HG02763 (cell line): Measurements from ENCODE around the gene USP9X.
"Not testable (repeated sequence)": the region's sequence is repeated elsewhere in the genome, so short reads cannot be mapped to it uniquely, and the experiment has no call there.

Experiments
- ATAC-seq: cut with Tn5 transposase; IDR thresholded peaks from one replicate; pipeline ENCODE4 v1.9.1; 2021; ENCODE audit warnings: mild to moderate bottlenecking, moderate library complexity; ENCODE audit not compliant: unreplicated experiment

USP9X gene, protein sequence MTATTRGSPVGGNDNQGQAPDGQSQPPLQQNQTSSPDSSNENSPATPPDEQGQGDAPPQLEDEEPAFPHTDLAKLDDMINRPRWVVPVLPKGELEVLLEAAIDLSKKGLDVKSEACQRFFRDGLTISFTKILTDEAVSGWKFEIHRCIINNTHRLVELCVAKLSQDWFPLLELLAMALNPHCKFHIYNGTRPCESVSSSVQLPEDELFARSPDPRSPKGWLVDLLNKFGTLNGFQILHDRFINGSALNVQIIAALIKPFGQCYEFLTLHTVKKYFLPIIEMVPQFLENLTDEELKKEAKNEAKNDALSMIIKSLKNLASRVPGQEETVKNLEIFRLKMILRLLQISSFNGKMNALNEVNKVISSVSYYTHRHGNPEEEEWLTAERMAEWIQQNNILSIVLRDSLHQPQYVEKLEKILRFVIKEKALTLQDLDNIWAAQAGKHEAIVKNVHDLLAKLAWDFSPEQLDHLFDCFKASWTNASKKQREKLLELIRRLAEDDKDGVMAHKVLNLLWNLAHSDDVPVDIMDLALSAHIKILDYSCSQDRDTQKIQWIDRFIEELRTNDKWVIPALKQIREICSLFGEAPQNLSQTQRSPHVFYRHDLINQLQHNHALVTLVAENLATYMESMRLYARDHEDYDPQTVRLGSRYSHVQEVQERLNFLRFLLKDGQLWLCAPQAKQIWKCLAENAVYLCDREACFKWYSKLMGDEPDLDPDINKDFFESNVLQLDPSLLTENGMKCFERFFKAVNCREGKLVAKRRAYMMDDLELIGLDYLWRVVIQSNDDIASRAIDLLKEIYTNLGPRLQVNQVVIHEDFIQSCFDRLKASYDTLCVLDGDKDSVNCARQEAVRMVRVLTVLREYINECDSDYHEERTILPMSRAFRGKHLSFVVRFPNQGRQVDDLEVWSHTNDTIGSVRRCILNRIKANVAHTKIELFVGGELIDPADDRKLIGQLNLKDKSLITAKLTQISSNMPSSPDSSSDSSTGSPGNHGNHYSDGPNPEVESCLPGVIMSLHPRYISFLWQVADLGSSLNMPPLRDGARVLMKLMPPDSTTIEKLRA (N-terminal part only)

DNA sequence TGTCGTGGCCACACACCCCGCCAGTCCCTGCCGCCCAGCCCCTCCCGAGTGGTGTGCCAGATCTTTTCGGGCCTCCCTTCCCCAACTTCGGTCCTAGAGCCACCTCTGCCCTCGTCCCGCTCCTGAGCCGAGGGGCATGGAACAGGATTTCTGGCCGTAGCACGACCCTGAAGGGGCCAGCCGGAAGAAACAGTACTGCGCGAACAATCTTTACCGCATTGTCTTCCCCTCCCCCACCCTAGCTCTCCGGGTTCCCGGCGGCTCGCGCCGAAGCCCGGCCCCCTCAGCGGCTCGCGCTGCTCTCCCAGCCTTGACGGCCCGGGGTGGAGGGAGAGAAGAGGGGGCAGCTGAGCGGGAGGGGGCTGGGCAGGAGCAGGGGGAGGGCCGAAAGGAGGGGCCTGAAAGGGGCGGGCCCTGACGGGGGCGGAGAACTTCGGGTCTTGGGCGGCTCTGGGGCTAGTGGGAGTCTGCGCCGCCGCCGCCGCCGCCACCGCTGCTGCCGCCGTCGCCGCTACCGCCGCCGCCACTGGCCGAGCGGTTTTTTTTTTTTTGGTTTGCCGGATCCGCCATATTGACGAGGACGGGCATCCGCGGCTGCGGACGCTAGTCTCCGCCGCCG, at the start of gene USP9X:
USP9X (plus strand) TSS at position 553 of the 619 bp plus-strand sequence. CDS start 38,184 bp downstream, outside the sequence.
- ATAC-seq: peak; percentile 52

DNA sequence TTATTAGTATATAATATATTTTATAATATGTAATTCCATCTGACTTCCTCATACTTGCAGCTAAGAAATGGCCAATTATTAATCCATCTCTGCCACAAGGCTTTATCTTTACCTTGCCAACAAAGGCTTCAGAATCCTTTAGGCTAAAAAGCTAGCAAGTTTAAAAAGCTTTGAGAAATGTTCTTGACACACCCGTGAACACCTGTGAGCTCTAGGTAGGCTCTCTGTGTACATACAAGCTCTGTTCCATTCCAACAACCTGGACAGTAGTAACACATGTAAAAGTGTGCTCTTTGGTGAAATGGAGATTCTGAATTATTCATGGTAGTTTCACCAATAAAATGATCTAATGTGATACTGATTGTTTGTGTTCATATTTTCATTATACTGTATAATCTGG, 49.7 kb upstream of the USP9X start:
- no peak for ATAC-seq

DNA sequence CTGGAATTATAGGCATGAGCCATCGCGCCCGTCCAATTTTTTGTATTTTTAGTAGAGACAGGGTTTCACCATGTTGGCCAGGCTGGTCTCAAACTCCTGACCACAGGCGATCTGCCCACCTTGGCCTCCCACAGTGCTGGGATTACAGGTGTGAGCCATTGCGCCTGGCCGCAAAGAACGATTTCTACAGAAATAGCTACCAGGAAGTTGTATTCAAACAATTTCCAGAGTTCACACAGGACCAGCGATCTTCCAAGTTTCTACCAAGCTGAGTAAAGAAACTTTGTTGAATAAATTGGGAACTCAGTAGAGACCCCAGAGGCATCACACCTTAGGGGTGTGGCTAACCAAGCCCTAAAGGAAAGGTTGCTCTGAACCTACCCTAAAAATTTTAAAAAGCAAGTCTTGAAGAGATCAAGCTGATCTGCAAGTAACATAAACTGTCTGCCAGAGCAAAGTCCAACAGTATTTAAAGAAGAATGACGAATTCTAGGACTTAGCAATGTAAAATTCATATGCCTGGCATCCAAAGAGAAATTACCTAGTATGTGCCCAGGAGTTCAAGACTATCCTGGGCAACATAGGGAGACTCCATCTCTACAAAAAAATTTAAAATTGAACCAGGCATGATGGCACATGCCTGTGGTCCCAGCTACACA, 48.4 kb upstream of the USP9X start:
- no peak for ATAC-seq

DNA sequence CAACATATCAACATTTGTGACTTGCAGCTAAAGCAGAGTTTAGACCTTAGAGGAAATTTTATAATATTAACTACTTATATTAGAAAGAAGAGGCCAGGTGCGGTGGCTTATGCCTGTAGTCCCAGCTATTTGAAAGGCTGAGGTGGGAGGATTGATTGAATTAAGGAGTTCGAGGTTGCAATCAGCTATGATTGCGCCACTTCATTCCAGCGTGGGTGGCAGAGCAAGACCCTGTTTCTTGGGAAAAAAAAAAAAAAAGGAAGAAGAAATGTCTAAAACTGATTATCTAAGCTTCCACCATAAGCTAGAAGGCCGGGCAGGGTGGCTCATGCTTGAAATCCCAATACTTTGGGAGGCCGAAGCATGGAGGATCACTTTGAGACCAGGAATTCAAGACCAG, 42.0 kb upstream of the USP9X start:
- no peak for ATAC-seq

DNA sequence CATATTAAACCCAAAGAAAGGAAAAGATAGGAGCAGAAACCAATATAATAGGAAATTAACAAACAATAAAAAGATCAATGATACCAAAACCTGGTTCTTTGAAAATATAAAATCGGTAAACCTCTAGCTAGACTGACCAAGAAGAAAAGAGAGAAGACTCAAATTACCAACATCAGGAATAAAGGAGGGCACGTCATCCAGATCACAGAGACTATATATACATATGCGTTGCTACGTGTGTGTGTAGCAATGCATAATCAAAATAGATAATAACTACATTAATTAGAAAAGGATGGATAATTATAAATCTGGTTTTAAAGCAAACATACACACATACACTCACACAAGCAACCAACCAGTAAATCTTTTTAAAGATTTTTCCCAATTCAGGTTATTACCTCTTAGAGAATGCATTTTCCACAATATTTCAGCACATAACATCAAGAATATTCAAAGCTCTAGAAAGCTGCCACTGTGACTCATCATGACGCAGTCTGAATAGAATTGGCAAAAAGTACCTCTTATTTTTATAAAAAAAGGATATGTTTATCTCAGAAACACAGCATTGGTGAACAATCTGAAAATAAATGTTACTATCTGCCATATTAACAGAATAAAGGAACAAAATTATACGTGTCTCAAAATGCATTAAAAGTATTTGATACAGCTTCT, 41.4 kb upstream of the USP9X start:
- ATAC-seq: no peak

DNA sequence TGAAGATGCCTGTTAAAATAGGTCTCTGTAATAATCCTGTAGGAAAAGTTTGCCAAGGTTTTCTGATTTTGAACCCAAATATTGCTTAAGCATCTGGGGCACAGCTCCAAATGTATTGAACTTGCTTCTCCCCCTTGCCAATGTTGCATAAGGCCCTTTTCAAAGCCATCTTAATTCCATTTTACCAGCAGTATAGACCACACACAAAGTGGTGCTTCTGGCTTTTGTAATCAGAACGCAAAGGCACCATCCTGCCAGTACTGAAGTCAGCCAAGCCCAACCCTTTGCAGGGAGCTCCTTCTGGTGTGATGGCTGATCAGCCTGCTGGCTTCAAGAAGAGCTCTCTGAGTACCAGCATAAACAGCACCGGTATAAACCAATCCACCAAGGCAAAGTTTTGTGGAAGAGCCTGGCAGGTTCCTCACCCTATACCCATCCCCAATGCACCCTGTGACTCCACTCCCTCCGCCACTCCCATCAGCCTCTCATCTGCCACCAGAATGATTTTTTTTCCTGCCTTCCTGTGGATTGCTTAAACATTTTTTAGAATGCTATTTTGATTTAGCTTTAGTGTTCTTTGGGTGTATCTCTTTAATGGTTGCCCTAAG, 39.2 kb upstream of the USP9X start:
- ATAC-seq: no peak

DNA sequence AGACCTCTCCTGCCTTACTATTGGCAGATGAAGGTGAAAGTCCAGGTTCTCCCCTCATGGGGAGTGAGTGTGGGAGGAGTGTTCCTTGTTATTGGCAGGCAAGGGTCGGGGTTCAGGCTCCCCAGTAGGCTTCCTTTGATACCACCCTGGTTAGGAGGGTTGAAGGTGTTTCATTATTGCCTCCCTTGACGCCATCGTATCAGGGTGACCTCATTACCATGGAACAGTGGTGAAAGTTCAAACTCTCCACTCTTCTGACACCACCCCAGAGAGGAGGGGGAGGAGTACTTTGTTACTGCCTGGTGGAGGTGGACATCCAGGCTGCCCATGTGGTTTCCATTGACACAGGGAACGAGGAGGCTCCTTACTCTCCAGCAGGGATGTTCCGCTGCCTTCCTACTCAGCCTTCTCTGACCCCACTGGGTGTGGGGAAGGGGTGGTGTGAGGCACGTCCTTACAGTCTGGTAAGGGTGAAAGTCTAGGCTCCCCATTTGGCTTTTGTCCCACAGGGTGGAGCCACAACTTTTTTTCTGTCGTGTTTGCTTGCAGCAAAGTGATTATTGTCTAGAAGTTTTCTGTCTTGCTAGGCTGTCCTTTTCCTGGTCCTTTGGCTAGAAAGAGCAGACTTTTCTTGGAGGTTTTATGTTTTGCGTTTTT, 37.2 kb upstream of the USP9X start:
- no peak for ATAC-seq

DNA sequence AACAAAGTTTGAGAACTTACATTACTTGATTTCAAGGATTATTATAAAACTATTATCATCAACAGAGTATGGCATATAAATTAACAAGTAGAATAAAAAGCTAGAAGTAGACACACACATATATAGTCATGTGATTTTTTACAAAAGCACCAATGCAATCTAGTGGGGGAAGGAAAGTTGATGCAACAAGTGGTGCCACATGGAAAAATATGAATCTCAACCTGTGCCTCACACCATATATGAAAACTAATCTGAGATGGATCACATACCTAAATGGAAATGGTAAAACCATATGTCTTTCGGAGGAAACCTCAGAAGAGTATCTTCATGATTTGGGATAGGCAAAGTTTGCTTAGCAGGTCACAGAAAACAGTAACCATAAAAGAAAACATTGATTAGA, 34.9 kb upstream of the USP9X start:
- no peak for ATAC-seq

DNA sequence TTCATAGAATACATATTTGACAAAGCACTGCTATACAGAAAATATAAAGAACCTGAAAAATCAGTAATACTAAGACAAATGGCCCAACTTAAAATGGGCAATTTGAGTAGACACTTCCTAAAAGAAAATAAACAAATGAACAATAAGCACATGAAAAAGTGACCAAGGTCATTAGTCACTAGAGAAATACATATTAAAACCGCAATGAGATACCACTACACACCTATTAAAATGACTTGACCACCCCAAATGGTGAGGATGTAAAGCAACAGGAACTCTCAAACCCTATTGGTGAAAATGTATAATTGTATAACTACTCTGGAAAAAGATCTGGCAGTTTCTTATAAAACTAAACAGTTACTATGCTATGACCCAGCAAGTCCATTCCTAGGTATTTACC, 34.0 kb upstream of the USP9X start:
- ATAC-seq: no peak

DNA sequence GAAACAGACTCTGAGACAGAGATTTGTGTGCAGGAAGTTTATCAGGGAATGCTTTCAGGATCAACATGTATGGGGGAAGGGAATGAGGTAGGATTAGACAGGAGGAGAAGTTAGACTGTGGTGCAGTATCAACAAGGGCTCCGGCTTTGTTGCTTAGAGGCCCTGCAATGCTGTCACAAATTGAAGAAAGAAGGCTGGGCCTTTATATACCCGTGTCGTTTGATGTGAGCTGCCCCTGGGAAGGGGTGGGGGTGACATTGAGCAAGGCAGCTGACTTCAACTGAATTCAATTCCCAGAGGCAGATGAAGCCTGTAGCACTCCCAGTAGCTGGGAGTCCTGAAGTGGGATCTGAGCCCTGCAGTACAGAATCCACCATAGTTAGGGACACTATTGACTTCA, 29.5 kb upstream of the USP9X start:
- ATAC-seq: no peak

DNA sequence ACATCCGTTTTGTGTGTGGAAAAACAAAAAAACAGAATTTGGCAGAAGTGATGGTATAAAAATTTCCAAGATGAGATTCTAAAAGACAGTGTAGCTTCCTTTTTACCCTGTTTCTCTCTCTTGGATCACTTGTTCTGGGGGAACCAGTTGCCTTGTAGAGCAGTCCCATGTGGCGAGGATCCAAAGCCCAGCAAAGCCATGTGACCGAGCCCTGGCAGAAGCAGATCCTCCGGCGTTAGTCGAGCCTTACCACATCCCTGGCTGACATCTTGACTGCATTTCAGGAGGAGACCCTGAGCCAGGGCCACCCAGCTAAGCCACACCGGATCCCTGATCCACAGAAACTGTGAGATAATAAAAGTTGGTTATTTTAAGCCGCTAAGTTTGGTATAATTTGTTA, 22.0 kb upstream of the USP9X start:
- not testable (repeated sequence) for ATAC-seq

DNA sequence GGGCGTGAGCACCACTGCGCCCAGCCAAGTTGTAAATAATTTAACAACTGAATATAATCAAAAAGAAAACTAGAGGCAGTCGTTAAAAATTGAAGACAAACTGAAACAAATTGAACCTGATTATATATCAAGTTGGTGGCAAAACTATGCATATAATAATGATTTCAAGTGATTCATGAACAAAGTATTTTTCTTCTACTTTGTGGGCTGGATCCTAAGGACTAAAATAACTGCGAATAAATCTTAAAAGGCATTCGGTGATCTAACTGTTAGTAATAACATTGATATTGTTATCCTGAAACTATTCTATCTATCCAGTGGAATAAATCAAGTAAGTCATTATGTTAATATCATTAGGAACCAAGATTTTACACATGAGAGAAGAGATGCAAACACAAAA, 21.2 kb upstream of the USP9X start:
- no peak for ATAC-seq

DNA sequence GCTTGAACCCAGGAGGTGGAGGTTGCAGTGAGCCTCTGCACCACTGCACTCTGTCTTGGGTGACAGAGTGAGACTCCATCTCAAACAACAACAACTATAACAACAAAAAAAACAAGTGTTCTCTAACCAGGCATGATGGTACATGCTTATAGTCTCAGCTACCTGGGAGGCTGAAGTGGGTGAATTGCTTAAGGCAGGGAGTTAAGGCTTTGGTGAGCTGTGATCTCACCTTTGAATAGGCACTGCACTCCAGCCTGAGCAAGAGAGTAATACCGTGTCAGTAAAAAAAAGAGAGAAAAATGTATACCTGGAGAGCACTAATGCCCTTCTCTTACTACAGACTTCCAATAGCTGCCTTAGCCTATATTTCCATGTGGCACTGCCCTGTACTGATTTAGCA, 18.9 kb upstream of the USP9X start:
- ATAC-seq: no peak

DNA sequence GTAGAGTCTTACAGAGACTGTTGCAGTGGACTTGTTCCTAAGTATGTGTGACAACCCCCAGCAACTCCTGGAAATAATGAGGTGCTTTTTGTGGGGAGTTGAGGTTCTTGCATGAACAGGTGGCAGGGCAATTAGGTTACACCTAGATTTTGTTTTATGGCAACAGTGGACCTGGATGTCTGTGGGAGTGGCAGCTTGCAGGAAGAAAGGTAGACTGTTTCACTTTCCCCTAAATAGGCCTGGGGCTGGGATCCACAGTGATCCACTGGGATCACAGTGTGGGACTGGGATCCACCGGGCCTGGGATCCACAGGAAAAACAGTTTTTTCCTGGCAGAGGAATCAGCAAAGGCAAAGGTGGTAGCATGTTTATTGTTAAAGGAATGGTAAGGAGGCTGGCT, 18.3 kb upstream of the USP9X start:
- no peak for ATAC-seq

DNA sequence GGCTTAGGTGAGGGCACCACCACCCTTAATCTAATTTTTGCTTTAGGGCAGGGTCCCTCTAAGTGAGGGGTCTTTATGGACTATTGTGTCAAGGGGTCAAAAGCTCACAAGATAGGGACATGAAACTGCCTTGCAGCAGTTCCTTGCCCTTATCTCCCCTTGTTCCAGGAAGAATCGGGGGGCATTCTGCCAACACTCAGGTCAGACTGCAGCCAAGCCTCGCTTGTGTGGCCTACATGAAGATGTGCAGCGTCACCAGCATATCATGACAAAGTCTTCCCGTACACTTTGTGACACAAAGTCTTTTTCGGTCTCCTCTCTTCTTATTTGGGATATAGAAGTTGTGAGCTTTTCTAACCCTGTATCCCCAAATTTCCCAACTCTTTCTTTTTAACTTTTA, 17.5 kb upstream of the USP9X start:
- no peak for ATAC-seq

DNA sequence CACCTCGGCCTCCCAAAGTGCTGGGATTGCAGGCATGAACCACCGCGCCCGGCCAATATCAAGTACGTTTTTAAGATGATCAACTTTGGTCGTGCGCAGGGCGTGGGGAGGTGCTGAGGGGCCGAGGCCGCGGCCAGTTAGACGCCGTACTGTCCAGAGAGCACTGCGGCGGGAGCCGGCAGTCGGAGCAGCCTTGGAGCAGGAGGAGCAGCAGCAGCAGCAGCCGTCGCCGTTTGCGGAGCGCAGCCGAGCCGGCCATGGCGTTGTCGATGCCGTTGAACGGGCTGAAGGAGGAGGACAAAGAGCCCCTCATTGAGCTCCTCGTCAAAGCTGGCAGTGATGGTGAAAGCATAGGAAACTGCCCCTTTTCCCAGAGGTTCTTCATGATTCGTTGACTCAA, 8.5 kb upstream of the USP9X start:
- no peak for ATAC-seq

DNA sequence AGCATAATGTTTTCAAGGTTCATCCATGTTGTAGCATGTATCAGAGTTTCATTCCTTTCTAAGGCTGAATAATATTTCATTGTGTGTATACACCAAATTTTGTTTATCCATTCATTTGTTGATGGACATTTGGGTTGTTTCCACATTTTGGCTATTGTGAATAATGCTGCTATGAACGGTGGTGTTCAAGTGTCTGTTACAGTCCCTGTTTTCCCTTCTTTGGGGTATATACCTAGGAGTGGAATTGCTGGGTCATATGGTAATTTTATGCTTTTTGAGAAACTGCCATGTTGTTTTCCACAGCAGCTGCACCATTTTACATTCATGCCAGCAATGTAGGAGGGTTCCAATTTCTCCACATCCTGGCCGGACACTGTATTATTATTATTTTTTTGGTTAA, 3.4 kb upstream of the USP9X start:
- no peak for ATAC-seq

DNA sequence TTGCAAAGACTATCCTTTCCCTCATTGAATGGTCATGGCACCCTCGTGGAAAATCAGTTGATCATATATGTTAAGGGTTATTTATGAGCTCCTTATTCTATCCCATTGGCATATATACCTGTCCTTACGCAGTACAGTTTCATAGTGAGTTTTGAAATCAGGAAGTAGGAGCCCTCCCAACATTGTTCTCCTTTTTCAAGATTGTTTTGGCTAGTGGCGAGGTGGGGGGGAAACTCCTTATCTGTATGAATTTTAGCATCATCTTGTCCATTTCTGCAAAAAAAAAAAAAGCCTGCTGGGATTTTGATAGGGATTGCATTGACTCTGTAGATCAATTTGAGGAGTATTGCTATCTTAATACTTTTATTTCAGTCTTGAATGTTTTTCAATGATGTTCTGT, 2.5 kb upstream of the USP9X start:
- no peak for ATAC-seq
